PC-9 (cell line): ENCODE results near the gene SPEN.

Source experiments
- CTCF ChIP-seq: fragments of 200-600 bp; sonication (generic); conservative IDR thresholded peaks from 2 replicates; pipeline ENCODE4 v1.6.1; 2017; ENCODE audit warnings: mixed run types, antibody characterized with exemption, mild to moderate bottlenecking, moderate library complexity
- EZH2 ChIP-seq: fragments of 200-600 bp; sonication (generic); IDR thresholded peaks from 2 replicates; pipeline ENCODE4 v1.8.0; 2017; ENCODE audit warnings: antibody characterized with exemption, low read depth

- no peak for TF ChIP-seq EZH2
- TF ChIP-seq CTCF = no peak
Measured at GRCh38 chr1:15988856-15989736, 141.6 kb downstream of the SPEN start.
